Type B pancreatic cell (in vitro differentiated cells): ENCODE results near the gene YDJC. TPM values are rescaled to one million over a fixed set of nuclear protein-coding genes. Genes with fewer than 3 reads are reported as not detected.

Experiments
- DNase-seq: peaks from one replicate; pipeline ENCODE4 v3.0.0; 2021; ENCODE audit warnings: mixed read lengths; ENCODE audit not compliant: unreplicated experiment; ENCODE audit errors: extremely low spot score
- H3K27ac Mint-ChIP-seq: 2 replicates; pipeline ENCODE4 v1.8.0; 2021; ENCODE audit warnings: mild to moderate bottlenecking, mixed read lengths
- H3K27me3 Mint-ChIP-seq: 2 replicates; pipeline ENCODE4 v1.8.0; 2021; ENCODE audit warnings: mixed read lengths
- H3K36me3 Mint-ChIP-seq: 2 replicates; pipeline ENCODE4 v1.8.0; 2021; ENCODE audit warnings: mixed read lengths
- H3K4me1 Mint-ChIP-seq: one replicate; pipeline ENCODE4 v1.8.0; 2021; ENCODE audit warnings: mixed read lengths; ENCODE audit not compliant: unreplicated experiment
- H3K4me3 Mint-ChIP-seq: 2 replicates; pipeline ENCODE4 v1.8.0; 2021; ENCODE audit warnings: mild to moderate bottlenecking, mixed read lengths
- H3K9me3 Mint-ChIP-seq: 2 replicates; pipeline ENCODE4 v1.8.0; 2021; ENCODE audit warnings: mixed read lengths
- CTCF ChIP-seq: fragments of 200-600 bp; sonication (generic); conservative IDR thresholded peaks from 2 replicates; pipeline ENCODE4 v1.5.0; 2021; ENCODE audit warnings: antibody characterized with exemption, mild to moderate bottlenecking
- total RNA-seq: library from RNA; stranded (reverse); gene quantifications from 2 replicates; pipeline ENCODE4 v1.2.1, GENCODE V29; 2021; ENCODE audit warnings: low replicate concordance

Gene YDJC
- total RNA-seq, 1 donor from 2014 or later: 20.7 TPM

- peak overlapping the region; percentile 87 for H3K4me3 Mint-ChIP-seq
- H3K4me1 Mint-ChIP-seq: peaks cover 16% of the 10 kb centered on the region
- no peaks in the 10 kb centered on the region for H3K36me3 Mint-ChIP-seq
- H3K9me3 Mint-ChIP-seq: no peaks in the 10 kb centered on the region
- no peaks in the 10 kb centered on the region for H3K27me3 Mint-ChIP-seq
- no peak for TF ChIP-seq CTCF
- peak overlapping the region; percentile 99 for H3K27ac Mint-ChIP-seq
- DNase-seq: no peak
Measured at GRCh38 chr22:21657020-21657359, 27.2 kb upstream of the YDJC start.

- peak; percentile 13 for TF ChIP-seq CTCF
- H3K27me3 Mint-ChIP-seq: no peaks in the 10 kb centered on the region
- H3K4me1 Mint-ChIP-seq: peaks cover 30% of the 10 kb centered on the region
- H3K4me3 Mint-ChIP-seq: peak overlapping the region; percentile 94
- no peaks in the 10 kb centered on the region for H3K9me3 Mint-ChIP-seq
- DNase-seq: no peak
- peak overlapping the region; percentile 92 for H3K27ac Mint-ChIP-seq
- no peaks in the 10 kb centered on the region for H3K36me3 Mint-ChIP-seq
Measured at GRCh38 chr22:21652547-21653545, 23.0 kb upstream of the YDJC start.

GRCh38 chr22:21652010-21652546, 22.3 kb upstream of the YDJC start:
- TF ChIP-seq CTCF: no peak
- peaks cover 30% of the 10 kb centered on the region for H3K4me1 Mint-ChIP-seq

GRCh38 chr22:21651521-21652009, 21.7 kb upstream of the YDJC start:
- Mint-ChIP-seq H3K27ac (peak overlapping the region; percentile 92), H3K9me3 (no peaks in the 10 kb centered on the region), H3K27me3 (no peaks in the 10 kb centered on the region), H3K36me3 (peaks cover 4% of the 10 kb centered on the region), H3K4me3 (peak overlapping the region; percentile 94), H3K4me1 (peaks cover 29% of the 10 kb centered on the region)
- DNase-seq: no peak
- no peak for TF ChIP-seq CTCF

More at GRCh38 chr22:21652010-21652546, 22.3 kb upstream of the YDJC start:
- Mint-ChIP-seq H3K27me3 (no peaks in the 10 kb centered on the region), H3K9me3 (no peaks in the 10 kb centered on the region), H3K4me3 (peak overlapping the region; percentile 94), H3K27ac (peak overlapping the region; percentile 92), H3K36me3 (no peaks in the 10 kb centered on the region)
- DNase-seq: peak; percentile 93

- H3K36me3 Mint-ChIP-seq: peaks cover 8% of the 10 kb centered on the region
- no peak for TF ChIP-seq CTCF
- H3K4me1 Mint-ChIP-seq: peaks cover 27% of the 10 kb centered on the region
- peak overlapping the region; percentile 92 for H3K27ac Mint-ChIP-seq
- H3K9me3 Mint-ChIP-seq: no peaks in the 10 kb centered on the region
- peak overlapping the region; percentile 94 for H3K4me3 Mint-ChIP-seq
- H3K27me3 Mint-ChIP-seq: no peaks in the 10 kb centered on the region
- no peak for DNase-seq
Measured at GRCh38 chr22:21650823-21651520, 21.1 kb upstream of the YDJC start.
